HG03045 (cell line): ENCODE measurements around the gene NCF2.
"Not testable (repeated sequence)": the region's sequence is repeated elsewhere in the genome, so short reads cannot be mapped to it uniquely, and the experiment has no call there.

Experiments
- ATAC-seq: cut with Tn5 transposase; IDR thresholded peaks from one replicate; pipeline ENCODE4 v1.9.1; 2021; ENCODE audit warnings: mild to moderate bottlenecking, moderate library complexity; ENCODE audit not compliant: unreplicated experiment

Gene NCF2, protein sequence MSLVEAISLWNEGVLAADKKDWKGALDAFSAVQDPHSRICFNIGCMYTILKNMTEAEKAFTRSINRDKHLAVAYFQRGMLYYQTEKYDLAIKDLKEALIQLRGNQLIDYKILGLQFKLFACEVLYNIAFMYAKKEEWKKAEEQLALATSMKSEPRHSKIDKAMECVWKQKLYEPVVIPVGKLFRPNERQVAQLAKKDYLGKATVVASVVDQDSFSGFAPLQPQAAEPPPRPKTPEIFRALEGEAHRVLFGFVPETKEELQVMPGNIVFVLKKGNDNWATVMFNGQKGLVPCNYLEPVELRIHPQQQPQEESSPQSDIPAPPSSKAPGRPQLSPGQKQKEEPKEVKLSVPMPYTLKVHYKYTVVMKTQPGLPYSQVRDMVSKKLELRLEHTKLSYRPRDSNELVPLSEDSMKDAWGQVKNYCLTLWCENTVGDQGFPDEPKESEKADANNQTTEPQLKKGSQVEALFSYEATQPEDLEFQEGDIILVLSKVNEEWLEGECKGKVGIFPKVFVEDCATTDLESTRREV

DNA sequence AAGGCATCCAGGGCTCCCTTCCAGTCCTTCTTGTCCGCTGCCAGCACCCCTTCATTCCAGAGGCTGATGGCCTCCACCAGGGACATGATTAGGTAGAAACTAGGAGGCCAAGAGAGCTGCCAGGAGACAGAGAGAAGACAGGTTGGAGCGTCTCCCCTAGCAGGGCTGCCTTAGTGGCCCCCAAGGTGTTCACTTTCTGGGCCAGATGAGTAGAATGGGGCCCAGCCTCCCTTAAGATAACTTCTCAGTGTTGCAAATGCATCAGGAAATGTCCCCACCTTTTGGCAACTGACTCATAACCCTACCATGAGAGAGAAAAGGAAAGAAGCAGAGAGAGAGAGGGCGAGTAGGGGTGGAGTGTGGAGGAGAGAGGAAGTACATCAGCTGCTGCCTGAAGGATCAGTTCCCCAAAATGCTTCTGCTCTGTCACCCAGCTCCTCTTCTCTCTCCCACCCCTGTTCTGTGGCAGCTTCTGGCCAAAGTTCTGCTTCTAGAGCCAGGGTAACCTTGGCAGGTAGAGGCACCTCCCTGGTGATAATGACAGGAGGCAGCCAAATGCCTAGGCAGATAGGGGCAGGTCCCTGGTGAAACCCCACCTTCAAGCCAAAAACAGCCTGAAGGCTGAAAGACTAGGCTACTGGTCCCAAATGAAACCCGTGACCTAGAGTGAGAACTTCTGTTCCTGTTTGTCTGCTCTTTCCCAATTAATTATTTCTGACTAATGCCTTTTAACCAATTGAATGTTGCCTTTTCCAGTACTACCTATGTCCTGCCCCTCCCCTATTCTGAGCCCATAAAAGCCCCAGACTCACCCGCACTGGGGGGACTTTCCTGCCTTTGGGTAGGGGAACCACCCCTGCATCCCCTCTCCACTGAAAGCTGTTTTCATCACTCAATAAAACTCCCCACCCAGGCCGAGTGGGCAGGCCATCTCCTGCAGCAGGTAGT lies at the start of gene NCF2:
NCF2 (minus strand) TSS at position 216 of the 948 bp plus-strand sequence; CDS start at position 86, 130 bp downstream.
- peak; percentile 85 for ATAC-seq

DNA sequence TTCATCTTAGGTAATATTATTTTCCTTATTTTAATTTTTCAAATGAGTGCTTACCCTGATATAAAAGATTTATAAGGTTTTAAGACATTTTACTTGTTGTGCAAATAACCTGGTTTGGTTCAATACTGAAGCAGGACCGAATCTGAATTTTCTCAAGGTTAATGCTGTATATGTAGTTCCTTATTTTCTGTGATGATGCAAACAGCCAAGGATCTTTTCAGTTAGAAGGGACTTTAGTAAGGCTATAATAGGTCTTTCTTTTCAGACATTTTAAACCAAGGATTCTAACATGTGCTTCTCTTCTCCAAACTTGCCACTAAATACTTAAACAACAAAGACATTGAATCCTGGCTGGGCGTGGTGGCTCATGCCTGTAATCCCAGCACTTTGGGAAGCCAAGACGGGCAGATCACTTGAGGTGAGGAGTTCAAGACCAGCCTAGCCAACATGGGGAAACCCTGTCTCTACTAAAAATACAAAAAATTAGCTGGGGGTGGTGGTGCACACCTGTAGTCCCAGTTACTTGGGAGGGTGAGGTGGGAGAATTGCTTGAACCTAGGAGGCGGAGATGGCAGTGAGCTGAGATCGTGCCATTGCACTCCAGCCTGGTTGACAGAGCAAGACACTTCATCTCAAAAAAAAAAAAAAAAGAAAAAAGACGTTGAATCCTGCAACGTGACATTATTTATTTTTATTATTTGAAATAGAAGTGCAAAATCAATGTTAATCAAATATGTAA lies 48.6 kb upstream of the NCF2 start:
- no peak for ATAC-seq

DNA sequence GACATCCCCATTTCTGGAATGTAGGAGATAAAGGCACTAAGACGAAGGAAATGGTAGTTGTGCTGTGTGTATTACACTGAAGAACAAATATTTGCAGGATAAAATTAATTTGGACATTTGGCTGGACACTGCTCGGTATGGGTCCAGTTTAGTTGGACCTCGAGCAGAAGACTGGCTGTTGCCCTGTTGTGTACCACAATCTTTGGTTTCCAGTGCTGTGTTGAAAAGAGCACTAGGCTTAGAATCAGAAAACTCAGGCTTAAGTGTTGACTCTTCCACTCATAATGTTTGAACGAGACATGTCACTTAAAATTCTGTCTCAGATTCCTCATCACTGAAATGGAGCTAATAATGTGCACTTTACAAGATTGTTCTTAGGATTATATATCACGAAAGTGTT lies 46.5 kb upstream of the NCF2 start:
- no peak for ATAC-seq

DNA sequence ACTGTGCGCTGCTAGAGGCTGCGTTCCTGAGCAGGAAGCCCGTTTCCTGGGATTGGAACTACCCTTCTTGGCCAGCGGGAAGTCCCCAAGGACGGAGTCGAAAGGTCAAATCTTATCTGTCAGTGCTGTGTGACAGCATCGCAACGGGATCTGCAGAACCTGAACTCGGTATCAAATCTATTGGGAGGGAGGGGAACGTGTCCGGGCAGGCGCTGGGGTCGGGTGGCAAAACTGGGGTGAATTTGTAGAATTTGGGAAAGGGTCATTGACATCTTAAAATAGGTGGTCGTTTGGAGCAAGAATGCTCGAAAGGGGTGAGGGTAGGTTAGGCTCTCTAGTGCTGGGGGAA lies 46.0 kb upstream of the NCF2 start:
- ATAC-seq: no peak

DNA sequence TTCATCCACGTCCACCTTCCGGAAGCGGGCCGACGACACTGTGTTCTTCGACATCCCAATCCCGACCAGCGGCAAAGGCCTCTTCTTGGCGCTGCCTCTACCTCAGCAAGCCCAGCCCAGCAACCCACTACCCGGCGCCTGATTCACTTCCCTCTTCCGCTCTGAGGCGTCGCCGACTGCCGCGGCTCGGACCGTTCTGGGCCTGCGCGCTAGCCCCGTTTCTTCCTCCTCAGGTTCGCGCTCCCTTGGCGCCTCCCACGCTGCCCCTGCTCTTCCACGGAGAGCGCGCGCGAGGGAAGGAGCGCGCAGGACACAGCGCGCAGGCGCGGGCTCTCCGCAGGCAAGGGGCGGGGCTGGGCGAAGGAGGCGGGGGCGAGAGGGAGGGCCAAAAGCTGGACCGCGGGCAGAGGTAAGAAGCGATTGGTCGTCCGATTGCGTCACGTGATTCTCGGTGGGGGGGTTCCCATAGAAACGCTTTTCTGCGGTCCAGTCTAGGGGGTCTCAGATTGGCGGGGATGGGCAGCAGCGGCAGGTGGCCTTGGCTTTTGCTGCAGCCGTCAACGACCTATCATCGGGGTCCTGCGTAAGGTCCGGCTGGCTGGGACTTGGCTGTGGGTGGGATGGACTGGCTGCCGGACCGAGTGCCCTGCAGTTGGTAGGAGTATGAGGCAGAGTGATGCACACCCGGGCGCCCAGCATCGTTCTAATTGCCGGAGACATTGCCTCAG lies 45.5 kb upstream of the NCF2 start, which contains the start of gene ARPC5:
ARPC5 (minus strand) TSS at position 178 of the 728 bp plus-strand sequence; CDS start at position 54, 124 bp downstream.
- ATAC-seq: peak; percentile 89

DNA sequence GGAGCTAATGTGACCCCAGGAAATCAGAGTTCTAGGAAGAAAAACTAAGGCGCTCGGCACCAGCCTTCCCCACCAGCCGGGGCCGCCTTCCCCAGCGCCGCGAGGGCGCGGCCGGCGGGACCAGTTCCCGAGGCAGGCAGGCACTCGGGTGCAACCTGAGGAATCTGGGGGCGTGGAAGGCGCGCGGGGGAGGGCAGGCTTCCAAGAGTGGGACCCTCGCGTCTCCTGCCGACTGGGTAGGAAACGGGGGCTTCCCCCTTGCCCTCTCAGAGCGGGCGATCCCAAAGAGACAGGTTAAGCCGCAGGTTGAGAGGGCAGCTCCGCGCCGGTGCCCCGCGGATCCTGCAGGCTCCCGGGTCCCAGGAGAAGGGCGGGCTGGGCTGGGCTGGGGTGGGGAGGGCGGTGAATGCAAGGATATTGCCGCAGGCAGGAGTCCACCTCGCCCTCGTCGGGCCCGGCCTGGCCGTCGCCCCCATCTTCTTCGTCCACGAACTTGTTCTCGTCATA lies 44.9 kb upstream of the NCF2 start:
- peak; percentile 5 for ATAC-seq

DNA sequence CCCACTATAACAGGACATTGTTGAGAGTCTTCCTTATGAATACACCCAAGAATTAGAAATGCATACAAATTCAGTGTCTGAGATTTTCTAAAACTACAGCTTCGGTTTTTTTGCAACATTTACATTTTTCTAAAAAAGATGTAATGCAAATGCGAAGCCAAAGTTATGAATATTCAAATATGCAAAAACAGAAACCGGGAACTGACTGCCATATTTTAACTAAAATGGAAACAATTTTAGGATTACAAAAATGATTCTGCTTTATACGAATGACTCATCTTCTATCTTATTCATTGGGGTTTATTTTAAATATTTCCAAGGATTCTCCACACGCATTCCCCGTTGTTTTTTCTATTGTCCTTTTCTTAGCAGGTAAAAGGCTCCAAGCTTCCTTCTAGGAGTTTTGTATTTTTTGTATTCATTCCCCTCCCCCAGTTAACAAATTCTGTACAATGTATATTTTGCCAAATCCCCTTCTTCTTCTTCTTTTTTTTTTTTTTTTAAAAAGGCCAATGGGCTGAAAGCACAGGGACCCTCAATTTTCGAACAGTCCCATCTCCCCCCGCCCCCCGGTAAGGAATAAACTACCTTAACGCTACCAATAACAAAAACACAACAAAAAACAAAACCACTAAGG lies 44.3 kb upstream of the NCF2 start:
- no peak for ATAC-seq

DNA sequence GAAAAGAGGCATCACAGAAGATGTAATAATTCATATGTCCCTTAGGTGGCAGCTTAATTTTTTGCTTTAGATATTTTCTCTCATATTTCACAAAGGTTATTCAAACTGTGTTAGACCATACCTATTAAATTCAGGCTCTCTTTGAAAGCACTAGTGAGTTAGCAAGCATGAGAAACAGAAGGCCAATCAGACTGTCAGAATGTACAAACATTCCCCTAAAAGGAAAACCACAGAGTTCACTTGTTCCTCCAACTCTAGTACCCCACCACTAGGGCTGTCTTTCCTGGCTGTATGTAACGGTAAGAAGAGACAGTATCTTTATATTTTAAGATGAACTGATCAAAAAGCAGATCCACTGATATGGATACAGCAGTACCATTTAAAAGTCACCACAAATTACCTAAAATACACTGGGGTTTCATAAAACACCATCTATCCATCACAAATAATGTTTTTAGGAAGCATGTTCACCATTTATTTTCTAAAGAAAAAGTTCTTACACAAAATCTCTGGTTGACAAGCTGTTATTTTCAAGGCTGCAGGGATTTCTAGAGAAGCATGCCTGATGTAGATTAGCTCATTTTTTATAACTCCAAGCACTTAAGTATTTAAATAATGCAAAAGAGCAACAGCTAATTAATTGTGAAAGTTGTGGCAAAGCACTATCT lies 43.6 kb upstream of the NCF2 start:
- peak; percentile 23 for ATAC-seq

DNA sequence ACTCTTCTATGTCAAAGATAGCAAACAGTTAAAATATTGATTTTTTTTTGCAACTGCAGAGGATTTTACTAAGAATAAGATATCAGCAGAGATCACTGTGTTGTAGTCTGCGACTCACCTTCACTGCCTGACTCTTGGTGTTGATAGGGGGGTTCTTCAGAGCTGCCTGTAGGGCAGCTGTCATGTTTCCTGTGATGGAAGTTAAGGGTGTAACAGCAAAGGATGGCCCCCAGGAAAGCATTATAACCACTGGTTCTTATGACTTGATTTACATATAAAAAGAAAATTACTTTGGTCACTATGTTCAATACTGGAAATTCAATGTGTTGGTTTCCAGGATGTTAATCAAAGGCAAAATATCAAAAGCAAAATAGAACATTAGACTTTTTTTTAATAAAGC lies 42.7 kb upstream of the NCF2 start:
- ATAC-seq: no peak

DNA sequence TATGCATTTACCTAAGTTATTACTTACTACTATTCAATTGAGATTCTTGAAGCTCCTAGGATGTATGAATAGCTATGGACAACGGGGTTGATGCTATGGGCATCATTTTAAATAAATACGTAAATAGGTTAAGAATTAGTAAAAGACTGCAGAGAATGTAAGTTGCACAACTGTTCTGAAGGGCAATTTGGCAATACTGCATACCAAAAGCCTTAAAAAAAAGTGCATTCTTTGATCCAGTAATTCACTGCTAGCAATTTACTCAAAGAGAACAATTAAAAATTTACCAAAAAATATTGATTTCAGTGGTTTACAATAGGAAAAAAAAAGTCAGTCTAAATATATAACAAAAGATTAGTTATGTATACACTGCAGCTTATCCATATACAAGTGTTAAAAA lies 41.9 kb upstream of the NCF2 start:
- ATAC-seq: no peak

DNA sequence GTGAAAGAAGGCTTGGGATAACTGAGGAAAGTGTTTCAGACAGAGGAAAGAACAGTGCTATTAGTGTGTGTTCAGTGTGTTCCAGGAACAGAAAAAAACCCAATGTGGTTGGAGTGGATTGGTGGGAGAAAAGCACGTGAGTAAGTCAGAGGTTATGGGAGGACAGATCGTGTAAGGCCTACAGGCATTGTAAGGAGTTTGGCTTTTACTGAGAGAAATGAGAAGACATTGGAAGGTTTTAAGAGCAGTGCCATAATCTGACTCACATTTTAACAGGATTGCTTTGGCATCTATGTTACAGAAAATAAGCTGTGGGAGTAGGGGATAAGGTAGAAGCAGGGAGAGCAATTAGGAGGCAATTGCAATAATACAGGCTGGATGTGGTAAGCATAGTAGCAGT lies 40.5 kb upstream of the NCF2 start:
- no peak for ATAC-seq

DNA sequence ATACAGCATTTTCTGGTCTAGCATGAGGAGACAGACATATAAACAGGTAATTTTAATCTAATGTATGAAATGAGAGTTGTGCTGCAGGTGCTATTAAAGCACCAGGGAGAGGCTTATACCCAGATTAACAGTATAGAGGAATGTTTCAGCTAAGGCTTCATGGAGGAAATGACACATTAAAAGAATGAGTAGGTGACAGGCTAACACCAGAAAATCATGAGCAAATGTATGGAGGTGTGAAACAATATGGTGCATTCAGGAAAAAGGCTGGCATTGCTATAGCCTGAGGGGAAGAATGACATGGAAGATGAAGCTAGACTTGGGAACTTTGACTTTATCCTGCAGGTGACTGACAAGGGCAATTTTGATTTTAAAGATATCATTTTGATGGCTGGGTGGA lies 38.3 kb upstream of the NCF2 start:
- ATAC-seq: no peak

DNA sequence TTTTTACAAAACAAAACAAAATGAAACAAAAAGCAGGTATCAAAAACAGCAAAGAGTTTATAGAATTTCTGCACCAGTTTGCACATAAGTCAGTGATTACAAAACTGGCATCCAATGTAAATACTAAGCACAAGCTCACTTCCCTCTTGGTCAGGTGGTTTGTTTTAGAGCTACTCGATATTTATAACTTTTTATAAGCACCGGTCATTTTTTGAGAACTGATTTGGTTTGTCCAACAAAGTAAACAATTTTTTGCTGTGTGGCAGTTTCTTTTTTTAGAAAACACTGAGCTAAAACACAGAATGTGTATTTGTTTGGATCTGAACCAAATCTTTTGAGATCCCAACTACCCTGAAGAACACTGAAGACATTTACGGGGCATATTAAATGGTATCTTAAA lies 36.0 kb upstream of the NCF2 start:
- ATAC-seq: not testable (repeated sequence)

DNA sequence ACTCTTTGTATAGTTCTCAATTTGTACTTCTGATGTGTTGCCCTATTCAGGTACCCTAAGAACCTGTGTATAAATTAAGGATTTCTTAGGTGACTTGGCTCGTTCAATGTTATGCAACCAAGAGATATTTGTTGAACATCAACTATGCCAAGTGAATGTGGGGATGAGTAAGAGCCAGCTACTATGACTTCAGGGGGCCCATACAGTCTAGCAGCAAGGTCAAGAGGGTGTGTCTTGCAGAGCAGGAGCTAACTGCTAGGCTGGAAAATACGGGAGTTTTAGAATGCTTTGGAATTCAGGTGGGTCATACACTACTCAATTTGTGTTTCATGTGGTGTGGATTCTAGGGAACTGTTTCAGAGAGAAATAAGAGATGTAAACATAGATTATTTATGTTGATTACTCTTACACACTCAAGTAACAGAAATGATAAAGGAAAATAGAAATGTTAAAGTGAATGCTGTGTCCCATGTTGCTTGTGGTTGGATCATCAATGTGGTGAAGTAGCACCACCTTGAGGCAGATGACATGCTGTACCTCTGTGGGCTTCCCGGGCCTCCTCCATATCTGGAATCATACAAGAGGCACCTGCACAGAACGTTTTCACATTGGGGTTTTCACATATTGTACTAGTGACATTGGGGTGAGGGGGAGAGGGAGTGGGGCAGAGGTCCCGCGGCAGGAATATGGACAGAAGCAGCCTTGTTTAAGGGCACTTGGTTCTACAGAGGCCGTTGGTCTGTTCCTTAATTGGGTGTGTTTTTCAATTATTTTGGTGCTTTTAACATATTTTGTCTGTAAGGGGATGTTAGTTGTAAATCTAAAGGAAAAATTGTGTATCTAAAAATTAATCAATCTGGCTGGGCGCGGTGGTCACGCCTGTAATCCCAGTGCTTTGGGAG lies 32.9 kb upstream of the NCF2 start:
- ATAC-seq: peak; percentile 75

DNA sequence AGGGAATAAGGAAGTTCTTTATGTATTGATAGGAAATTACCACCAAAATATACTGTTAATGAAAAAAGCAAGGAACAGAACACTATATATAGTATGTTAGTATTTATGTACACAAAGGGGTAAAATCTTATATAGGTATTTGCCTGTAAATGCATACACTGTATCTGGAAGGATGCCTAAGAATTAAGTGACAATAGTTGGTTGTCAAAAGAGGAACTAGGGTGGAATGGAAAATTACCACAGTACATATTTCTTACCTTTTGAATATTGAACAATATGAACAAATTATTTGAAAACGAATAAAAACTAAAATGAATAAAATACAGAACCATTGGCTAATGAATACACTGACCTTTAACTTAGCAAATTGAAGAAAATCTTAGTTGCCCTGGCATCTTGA lies 31.8 kb upstream of the NCF2 start:
- no peak for ATAC-seq

DNA sequence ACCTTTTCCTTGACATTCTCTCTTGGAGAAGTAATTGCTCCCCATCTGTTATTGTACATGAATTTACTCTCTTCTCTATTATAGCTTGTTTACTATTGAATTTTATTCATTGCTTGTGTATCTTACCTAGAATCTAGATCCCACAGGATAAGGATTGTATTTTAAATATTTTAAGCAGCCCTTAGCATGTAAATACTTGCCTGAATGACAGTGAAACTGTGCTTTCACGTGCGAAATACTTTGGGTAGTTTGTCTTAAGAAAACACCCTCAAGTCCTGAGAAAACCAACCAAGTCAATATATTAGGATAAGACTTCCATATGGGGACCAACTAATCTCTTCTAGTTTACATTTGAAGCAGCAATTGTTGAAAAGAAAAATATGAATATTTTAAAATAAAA lies 30.1 kb upstream of the NCF2 start:
- no peak for ATAC-seq

DNA sequence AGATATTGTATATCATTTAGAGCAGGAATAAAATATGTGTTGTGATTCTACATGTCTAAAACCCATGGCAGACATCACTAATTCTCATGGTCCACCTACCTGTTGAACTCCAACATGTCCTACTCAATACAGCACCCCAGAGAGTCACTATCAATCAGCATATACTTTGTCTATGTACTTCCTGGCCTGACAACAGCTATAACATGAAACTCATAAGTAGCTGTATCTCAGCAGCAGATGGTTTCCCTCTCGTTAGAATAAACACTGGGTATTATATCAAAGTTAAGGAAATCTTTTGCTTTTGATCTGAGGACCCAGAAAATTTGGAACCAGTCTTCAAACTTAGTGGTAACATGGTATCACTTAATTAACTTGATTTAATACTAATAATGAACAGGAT lies 29.5 kb upstream of the NCF2 start:
- no peak for ATAC-seq

DNA sequence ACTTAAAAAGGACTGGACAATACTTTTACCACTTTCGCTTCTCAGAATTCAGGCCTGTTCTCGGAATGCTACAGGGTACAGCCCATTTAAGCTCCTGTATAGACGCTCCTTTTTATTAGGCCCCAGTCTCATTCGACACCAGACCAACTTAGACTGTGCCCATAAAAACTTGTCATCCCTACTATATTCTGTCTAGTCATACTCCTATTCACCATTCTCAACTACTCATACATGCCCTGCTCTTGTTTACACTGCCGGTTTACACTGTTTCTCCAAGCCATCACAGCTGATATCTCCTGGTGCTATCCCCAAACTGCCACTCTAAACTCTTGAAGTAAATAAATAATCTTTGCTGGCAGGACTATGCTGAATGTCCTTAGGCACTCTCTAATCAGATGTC lies 27.9 kb upstream of the NCF2 start:
- ATAC-seq: not testable (repeated sequence)
